ENCODE data around the gene TNFRSF8.

The TNFRSF8 gene

DNA sequence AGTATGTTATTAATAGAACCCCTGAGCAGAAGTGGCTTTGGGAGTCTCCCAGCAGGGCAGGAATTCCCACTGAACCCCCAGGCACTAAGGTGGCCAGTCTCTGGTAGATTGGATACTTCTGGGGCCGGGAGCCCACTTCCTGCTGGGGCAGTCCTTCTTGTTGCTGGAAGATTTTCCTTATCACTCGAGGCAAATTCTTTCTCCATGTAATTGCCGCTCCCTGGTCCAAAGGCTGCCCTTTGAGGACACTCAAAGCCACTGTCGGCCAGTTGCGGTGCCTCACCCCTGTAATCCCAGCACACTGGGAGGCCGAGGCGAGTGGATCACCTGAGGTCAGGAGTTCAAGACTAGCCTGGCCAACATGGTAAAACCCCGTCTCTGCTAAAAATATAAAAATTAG is 81.1 kb downstream of the TNFRSF8 start:
- Histone ChIP-seq H4K20me1 (ENCODE audit: insufficient read depth) (no peaks in the 10 kb centered on the region), H3K4me1 (ENCODE audit: low read depth, poor library complexity, severe bottlenecking) (peaks cover 32% of the 10 kb centered on the region), H3K4me2 (no peak overlapping the region), H3K4me3 (IDR thresholded peaks at IDR 0.05; ENCODE audit: insufficient read depth, low read depth, low read length) (no peak overlapping the region), H3K27me3 (ENCODE audit: insufficient read depth, low read depth) (no peaks in the 10 kb centered on the region), H3K27ac (no peak overlapping the region), H3K36me3 (ENCODE audit: insufficient read depth) (no peaks in the 10 kb centered on the region), H2AFZ (ENCODE audit: low read depth) (no peak overlapping the region), H3K9ac (no peak overlapping the region), H3K79me2 (ENCODE audit: insufficient read depth, low read depth) (no peaks in the 10 kb centered on the region)
- TF ChIP-seq, protein P1, sequence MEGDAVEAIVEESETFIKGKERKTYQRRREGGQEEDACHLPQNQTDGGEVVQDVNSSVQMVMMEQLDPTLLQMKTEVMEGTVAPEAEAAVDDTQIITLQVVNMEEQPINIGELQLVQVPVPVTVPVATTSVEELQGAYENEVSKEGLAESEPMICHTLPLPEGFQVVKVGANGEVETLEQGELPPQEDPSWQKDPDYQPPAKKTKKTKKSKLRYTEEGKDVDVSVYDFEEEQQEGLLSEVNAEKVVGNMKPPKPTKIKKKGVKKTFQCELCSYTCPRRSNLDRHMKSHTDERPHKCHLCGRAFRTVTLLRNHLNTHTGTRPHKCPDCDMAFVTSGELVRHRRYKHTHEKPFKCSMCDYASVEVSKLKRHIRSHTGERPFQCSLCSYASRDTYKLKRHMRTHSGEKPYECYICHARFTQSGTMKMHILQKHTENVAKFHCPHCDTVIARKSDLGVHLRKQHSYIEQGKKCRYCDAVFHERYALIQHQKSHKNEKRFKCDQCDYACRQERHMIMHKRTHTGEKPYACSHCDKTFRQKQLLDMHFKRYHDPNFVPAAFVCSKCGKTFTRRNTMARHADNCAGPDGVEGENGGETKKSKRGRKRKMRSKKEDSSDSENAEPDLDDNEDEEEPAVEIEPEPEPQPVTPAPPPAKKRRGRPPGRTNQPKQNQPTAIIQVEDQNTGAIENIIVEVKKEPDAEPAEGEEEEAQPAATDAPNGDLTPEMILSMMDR (conservative IDR thresholded peaks at IDR 0.05; ENCODE audit: low read depth, low read length) = no peak

DNA sequence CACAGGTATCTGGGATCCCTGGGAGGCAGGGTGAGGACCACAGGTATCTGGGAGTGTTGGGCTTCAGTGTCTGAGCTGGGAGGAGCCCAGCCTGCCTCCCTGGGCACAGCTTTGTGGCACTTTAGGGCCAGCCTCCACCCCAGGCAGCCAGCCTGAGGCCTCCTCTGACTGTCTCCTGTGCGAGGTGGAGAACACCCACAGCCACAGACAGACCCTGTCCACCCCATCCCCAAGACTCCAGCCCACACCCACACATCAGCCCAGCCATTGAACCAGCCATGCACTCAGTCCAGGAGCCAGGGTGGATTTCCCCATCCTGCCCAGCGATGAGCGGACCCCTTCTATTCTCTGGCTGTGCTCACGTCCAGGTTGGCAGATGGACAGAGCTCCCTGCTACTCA is 81.9 kb downstream of the TNFRSF8 start:
- no peaks in the 10 kb centered on the region for H4K20me1 ChIP-seq (ENCODE audit: insufficient read depth)
- TF ChIP-seq, protein P1 (conservative IDR thresholded peaks at IDR 0.05; ENCODE audit: low read depth, low read length) = no peak
- H3K4me1 ChIP-seq (ENCODE audit: low read depth, poor library complexity, severe bottlenecking) = peaks cover 39% of the 10 kb centered on the region
- no peaks in the 10 kb centered on the region for H3K27me3 ChIP-seq (ENCODE audit: insufficient read depth, low read depth)
- H3K79me2 ChIP-seq (ENCODE audit: insufficient read depth, low read depth) = no peaks in the 10 kb centered on the region
- H3K4me2 ChIP-seq = no peak overlapping the region
- H3K9ac ChIP-seq = no peak overlapping the region
- no peak overlapping the region for H2AFZ ChIP-seq (ENCODE audit: low read depth)
- no peaks in the 10 kb centered on the region for H3K36me3 ChIP-seq (ENCODE audit: insufficient read depth)
- H3K4me3 ChIP-seq (IDR thresholded peaks at IDR 0.05; ENCODE audit: insufficient read depth, low read depth, low read length) = no peak overlapping the region
- H3K27ac ChIP-seq = no peak overlapping the region

GRCh38 chr1:12145616-12146342 is 82.7 kb downstream of the TNFRSF8 start:
- TF ChIP-seq, protein P1 (conservative IDR thresholded peaks at IDR 0.05; ENCODE audit: low read depth, low read length) = no peak
- H2AFZ ChIP-seq (ENCODE audit: low read depth) = no peak overlapping the region

GRCh38 chr1:12146343-12147112 is 83.4 kb downstream of the TNFRSF8 start:
- Histone ChIP-seq H3K9ac (no peak overlapping the region), H3K36me3 (ENCODE audit: insufficient read depth) (no peaks in the 10 kb centered on the region), H2AFZ (ENCODE audit: low read depth) (no peak overlapping the region), H3K4me2 (no peak overlapping the region), H3K27me3 (ENCODE audit: insufficient read depth, low read depth) (no peaks in the 10 kb centered on the region), H3K27ac (peak overlapping the region; percentile 78; the same call in 1 of the 2 replicates), H3K4me3 (IDR thresholded peaks at IDR 0.05; ENCODE audit: insufficient read depth, low read depth, low read length) (no peak overlapping the region), H3K4me1 (ENCODE audit: low read depth, poor library complexity, severe bottlenecking) (peaks cover 50% of the 10 kb centered on the region), H3K79me2 (ENCODE audit: insufficient read depth, low read depth) (no peaks in the 10 kb centered on the region), H4K20me1 (ENCODE audit: insufficient read depth) (no peaks in the 10 kb centered on the region)
- TF ChIP-seq, protein P1 (conservative IDR thresholded peaks at IDR 0.05; ENCODE audit: low read depth, low read length) = no peak

More at GRCh38 chr1:12145616-12146342, 82.7 kb downstream of the TNFRSF8 start:
- no peaks in the 10 kb centered on the region for H3K79me2 ChIP-seq (ENCODE audit: insufficient read depth, low read depth)
- peaks cover 47% of the 10 kb centered on the region for H3K4me1 ChIP-seq (ENCODE audit: low read depth, poor library complexity, severe bottlenecking)
- H3K27ac ChIP-seq = no peak overlapping the region
- no peaks in the 10 kb centered on the region for H4K20me1 ChIP-seq (ENCODE audit: insufficient read depth)
- no peak overlapping the region for H3K4me3 ChIP-seq (IDR thresholded peaks at IDR 0.05; ENCODE audit: insufficient read depth, low read depth, low read length)
- H3K27me3 ChIP-seq (ENCODE audit: insufficient read depth, low read depth) = no peaks in the 10 kb centered on the region
- H3K9ac ChIP-seq = no peak overlapping the region
- no peak overlapping the region for H3K4me2 ChIP-seq
- H3K36me3 ChIP-seq (ENCODE audit: insufficient read depth) = no peaks in the 10 kb centered on the region
